ENCODE data around the gene MFN2.

Gene MFN2

GRCh38 chr1:11960276-11960675, 20.0 kb upstream of the MFN2 start:
- DNase-seq (ENCODE audit: low read depth in 2 of 2) = no peak

DNA sequence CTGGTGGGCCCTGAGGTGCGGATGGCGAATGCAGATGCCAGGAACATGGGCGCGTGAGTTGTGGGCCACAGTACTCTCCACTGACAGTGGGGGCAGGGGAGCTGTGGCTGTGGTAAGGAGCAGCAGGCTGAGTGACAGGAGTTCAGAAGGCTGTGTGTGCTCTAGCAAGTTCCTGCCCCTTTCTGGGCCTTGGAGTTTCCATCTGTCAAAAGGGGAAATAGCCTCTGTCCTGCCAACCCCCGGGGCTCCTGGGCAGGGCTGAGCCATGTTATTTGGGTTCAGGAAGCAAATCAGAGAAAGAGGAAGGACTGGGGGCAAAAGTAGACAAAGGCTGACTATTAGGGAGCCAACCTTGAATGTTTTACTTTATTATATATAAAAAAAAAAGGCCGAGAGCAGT, 19.5 kb upstream of the MFN2 start:
- DNase-seq (ENCODE audit: low read depth in 2 of 2) = no peak

- no peak for DNase-seq (ENCODE audit: low read depth in 2 of 2)
Measured at GRCh38 chr1:11961230-11961629, 19.0 kb upstream of the MFN2 start.

- no peak for DNase-seq (ENCODE audit: low read depth in 2 of 2)
Measured at GRCh38 chr1:11963622-11964021, 16.6 kb upstream of the MFN2 start.

DNA sequence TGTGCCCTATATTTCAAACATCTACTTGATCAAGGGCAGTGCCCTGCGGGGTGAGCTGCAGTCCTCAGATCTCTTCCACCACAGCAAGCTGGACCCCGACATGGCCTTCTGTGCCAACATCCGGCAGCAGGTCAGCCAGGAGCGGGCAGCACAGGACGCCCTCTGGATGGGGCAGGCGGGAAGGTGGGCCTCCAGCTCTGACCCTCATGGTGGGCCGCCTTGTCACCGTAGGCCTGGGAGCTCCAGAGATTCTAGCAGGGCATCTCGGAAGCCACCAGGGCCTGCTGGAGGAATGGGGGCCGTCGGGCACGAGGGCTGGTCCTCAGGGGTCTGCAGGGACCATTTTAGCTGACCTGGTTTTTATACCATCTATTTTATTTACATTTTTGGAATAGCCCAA, 15.6 kb upstream of the MFN2 start:
- DNase-seq (ENCODE audit: low read depth in 2 of 2) = no peak

DNA sequence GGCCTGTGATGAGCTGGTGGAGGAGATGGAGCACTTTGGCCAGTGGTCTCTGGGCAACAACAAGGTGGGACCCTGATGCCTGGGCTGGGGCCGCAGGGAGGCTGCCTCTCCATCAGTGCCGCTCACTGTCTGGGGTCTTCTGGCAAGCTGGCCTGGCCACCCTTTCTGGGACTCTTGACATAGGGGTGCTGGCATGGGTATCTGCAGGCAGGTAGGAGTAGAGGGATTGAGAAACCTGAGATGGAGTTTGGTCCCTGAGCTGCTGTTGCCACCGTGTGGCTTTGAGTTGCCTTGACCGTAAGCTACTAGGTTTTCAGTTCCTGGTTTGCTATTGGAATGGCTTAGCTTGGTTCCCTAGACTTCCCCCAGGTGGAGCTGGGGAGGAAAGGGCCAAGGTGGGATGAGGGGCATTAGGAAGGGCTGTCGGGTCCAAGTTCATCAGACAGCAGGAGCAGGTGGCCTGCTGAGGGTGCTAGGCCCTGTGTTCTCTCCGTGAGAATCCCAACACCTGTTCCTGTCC, 13.2 kb upstream of the MFN2 start:
- no peak for DNase-seq (ENCODE audit: low read depth in 2 of 2)

- no peak for DNase-seq (ENCODE audit: low read depth in 2 of 2)
Measured at GRCh38 chr1:11970441-11971185, 9.6 kb upstream of the MFN2 start.

GRCh38 chr1:11977625-11978024, 2.6 kb upstream of the MFN2 start:
- no peak for DNase-seq (ENCODE audit: low read depth in 2 of 2)

DNA sequence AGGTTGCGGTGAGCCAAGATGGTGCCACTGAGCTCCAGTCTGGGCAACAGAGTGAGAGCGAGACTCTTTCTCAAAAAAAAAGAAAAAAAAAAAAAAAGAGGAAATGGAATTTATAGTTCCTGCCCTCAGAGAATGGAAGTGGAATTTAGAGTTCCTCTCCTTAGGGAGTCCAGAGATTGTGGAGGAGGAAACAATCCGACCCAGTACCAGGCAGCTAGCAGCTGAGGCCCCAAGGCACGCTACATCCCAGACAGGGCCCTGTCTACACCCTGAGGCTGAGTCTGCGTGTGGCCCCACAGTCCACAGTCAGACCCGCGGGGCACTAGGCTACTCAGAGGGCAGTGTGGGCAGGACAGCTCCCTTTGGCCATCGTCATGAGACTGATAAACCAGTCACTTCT, 1.9 kb upstream of the MFN2 start:
- DNase-seq (ENCODE audit: low read depth in 2 of 2) = no peak

DNA sequence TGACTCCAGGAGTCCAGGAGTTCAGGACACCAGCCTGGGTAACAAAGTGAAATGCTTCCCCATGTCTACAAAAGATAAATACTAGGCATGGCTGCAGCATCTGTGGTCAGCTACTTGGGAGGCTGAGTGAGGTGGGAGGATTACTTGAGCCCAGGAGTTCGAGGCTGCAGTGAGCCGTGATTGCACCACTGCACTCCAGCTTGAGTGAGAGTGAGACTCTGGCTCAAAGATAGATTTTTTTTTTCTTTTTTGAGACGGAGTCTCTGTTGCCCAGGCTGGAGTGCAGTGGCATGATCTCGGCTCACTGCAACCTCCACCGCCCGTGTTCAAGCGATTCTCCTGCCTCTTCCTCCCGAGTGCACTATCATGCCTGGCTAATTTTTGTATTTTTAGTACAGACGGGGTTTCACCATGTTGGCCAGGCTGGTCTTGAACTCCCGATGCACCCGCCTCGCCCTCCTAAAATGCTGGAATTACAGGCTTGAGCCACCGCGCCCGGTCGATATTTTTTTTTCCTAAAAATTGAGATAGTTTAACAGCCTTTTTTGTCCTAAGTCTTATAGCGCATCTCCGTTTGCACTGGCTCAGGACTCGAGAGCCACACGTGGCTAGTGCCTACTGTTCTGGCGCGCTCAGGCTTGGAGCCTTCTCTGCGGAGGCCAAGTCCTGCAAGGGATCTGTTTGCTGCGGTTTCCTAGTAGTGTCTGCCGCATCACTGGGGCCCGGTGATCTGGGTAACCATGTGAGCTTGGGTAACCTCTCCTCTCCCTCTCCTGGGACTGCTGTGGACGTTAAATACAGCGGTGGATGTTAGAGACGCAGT, 1.0 kb upstream of the MFN2 start:
- no peak for DNase-seq (ENCODE audit: low read depth in 2 of 2)

GRCh38 chr1:11980676-11980972, 380 bp downstream of the MFN2 start:
- DNase-seq (ENCODE audit: low read depth in 2 of 2) = no peak

GRCh38 chr1:11981378-11982009, 1.2 kb downstream of the MFN2 start:
- DNase-seq (ENCODE audit: low read depth in 2 of 2) = no peak

GRCh38 chr1:11982010-11982392, 1.8 kb downstream of the MFN2 start:
- DNase-seq (ENCODE audit: low read depth in 2 of 2) = no peak

GRCh38 chr1:11984121-11984520, 3.9 kb downstream of the MFN2 start:
- no peak for DNase-seq (ENCODE audit: low read depth in 2 of 2)

GRCh38 chr1:11984576-11984975, 4.3 kb downstream of the MFN2 start:
- no peak for DNase-seq (ENCODE audit: low read depth in 2 of 2)

DNA sequence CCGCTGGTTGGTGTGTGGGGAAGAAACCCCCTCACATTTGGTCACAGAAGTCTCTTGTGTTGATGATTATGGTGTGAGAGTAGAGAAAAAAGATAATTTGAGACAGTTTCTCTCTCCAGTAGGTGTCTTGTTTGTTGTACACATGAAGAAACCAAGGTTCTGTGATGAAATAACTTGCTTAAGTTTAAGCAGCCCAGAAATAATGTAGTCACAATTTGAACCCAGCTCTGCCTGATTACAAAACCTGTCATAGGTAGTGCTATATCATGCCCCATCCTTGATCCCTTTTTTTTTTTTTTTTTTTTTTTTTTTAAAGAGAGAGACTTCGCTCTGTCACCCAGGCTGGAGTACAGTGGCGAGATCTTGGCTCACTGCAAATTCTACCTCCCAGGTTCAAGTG, 4.9 kb downstream of the MFN2 start:
- DNase-seq (ENCODE audit: low read depth in 2 of 2) = no peak

DNA sequence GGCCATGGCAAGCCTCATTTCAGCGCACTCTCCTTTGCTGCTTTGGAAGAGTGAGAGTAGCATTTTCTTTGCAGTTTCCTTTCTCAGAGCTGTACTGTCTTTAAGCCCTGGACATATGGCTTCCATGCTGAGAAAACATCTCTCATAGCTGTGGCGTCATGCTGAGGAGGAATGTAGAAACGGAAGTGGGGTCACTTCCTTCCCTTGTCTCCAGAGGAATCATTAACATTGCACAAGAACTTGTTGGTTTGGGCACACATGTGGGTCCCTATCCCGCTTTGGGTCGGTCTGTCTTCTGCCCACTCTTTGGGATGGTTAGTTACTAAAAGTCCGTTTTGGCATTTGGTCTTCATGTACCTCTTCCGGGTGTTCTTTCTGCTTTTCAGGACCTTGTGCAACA, 5.6 kb downstream of the MFN2 start:
- DNase-seq (ENCODE audit: low read depth in 2 of 2) = no peak

GRCh38 chr1:11989669-11990068, 9.4 kb downstream of the MFN2 start:
- no peak for DNase-seq (ENCODE audit: low read depth in 2 of 2)

- DNase-seq (ENCODE audit: low read depth in 2 of 2) = no peak
Measured at GRCh38 chr1:11990303-11991032, 10.2 kb downstream of the MFN2 start.

GRCh38 chr1:11991969-11992676, 11.9 kb downstream of the MFN2 start:
- no peak for DNase-seq (ENCODE audit: low read depth in 2 of 2)

DNA sequence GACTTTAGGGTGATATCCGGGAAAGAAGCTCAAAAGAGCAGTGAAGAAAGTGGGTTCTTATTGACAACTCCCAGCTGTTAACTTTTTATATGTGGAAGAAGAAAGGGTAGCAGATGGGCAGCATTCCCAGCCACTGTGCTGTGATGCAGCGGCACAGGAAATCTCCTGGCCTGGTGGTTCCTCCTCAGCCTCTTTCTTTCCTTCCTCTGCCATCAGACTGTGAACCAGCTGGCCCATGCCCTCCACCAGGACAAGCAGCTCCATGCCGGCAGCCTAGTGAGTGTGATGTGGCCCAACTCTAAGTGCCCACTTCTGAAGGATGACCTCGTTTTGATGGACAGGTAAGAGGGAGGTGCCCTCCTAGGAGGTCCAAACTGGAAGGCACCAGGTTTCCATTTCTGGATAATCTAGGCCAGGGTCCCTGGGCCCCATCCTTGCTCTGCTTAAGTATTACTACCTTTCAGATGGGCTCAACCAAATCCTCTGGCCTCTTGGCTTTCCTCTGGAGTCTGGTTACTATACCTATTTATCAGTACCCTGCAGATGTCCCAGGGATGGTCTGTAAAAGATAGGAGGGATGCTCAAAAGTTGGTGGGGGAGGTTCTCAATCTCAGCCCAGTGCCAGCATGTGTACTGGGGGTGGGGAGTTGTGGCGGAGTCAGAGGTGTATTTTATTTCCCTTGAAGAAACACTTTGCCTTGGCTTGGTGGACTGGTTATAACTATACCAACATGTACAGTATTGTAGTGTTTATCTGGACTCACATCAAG, 17.0 kb downstream of the MFN2 start:
- DNase-seq (ENCODE audit: low read depth in 2 of 2) = no peak

All from stimulated activated CD8-positive, alpha-beta memory T cell treated with anti-CD3 and anti-CD28 coated beads, Interleukin-15, amount 100 ng/mL, for 4 hours (primary cell).